ENCODE results near the gene PHIP. TPM values are rescaled to one million over a fixed set of nuclear protein-coding genes. Genes with fewer than 3 reads are reported as not detected.

Gene PHIP
- 51.0 and 53.6 TPM in 2 replicates for total RNA-seq (2021)
- long read RNA-seq, partial matches to known transcripts, result 728 of 854 reads
- long read RNA-seq, other reads (novel, unspliced or antisense), result 126 of 854 reads

DNA sequence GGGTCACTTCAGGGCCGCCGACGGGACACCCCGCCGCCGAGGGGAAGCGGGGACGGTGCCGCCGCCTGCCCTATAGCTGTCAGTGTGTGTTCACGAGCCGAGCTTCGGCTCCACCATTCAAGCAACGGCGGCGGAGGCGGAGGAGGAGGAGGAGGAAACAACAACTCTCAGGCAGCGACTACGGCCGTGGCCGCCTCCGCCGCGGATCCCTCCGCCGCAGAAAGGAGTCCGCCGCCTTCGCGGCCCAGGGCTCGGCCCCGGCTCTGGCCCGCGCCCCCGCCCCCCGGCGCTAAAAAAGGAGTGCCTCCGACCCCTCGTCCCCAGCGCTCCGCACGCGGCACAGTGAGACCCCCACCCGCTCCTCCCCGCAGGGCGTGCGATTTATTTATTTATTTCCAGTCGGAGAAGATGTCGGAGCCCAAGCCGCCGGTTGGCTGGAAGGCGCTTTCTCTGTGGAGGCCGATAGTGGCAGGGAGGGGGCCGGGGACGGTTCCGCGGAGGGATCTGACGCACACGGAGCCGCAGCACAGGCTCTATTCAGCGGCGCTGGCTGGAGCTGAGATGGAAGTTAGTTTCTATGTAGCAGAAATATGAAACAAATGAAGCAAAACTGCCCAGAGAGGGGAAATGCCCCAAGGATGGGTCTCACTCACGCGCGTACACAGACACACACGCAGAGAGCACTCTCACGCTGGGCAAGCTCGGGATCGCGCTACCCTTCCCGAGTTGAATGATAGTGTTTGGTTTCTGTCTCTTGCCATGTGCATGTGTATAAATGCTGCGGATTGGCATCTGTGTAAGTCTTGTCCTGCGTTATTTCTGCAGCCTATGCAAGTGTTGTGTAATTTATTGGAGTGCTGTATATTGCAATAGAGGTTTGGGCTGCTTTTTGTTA, at the start of gene PHIP:
TSS of gene PHIP (minus strand) at position 180 of the 895 bp plus-strand sequence. CDS start 186 bp downstream, outside the sequence.
- no peaks in the 10 kb centered on the region; the same call in 1 of the 2 replicates for H3K4me1 ChIP-seq (ENCODE audit: insufficient read depth, low read length)
- Mint-ChIP-seq H3K4me3 (peak within 1 kb of the TSS; percentile 89 to 94), H3K9me3 (no peaks in the 10 kb centered on the region; a peak in 1 of 5 replicates), H3K27ac (peak within 1 kb of the TSS; percentile 98 to 99 (median 99)), H3K27me3 (ENCODE audit: low read depth) (no peaks in the 10 kb centered on the region), H3K36me3 (ENCODE audit: insufficient read depth in 1 of 3, low read depth in 3 of 3) (peaks cover 6 to 8% (median 6%) of the 10 kb centered on the region in 3 experiments; a peak in 5 of 7 replicates), H3K4me1 (peaks cover 42% of the 10 kb centered on the region in 2 experiments)
- H4K91ac ChIP-seq (ENCODE audit: insufficient read length, low read depth, low read length), result no peak within 1 kb of the TSS
- peak within 1 kb of the TSS; percentile 48 for H3K27ac ChIP-seq (ENCODE audit: insufficient read length, low read depth, low read length)
- peak within 1 kb of the TSS; percentile 97 for H3K9ac ChIP-seq (ENCODE audit: extremely low read depth, insufficient read length, low read length)
- H3K27me3 ChIP-seq (ENCODE audit: insufficient read depth, low read length), result no peaks in the 10 kb centered on the region
- peaks cover 8% of the 10 kb centered on the region for H3K23me2 ChIP-seq (ENCODE audit: insufficient read length, low read depth, low read length, poor library complexity, severe bottlenecking)
- no peak within 1 kb of the TSS for H2BK12ac ChIP-seq (ENCODE audit: insufficient read length, low read depth, low read length)
- H4K5ac ChIP-seq (ENCODE audit: insufficient read length, low read depth, low read length), result peak within 1 kb of the TSS; percentile 67
- H2BK20ac ChIP-seq (ENCODE audit: low read depth, low read length, poor library complexity, severe bottlenecking), result no peak within 1 kb of the TSS
- no peak within 1 kb of the TSS for H2BK15ac ChIP-seq (ENCODE audit: low read depth, low read length)
- H3K23ac ChIP-seq (ENCODE audit: insufficient read length, low read depth, low read length), result no peak within 1 kb of the TSS
- H2BK5ac ChIP-seq (ENCODE audit: insufficient read length, low read length), result peak within 1 kb of the TSS; percentile 61
- no peak within 1 kb of the TSS for H3T11ph ChIP-seq (ENCODE audit: low read length)
- no peak within 1 kb of the TSS for H2AFZ ChIP-seq (ENCODE audit: low read length)
- H3K18ac ChIP-seq (ENCODE audit: insufficient read length, low read depth, low read length), result peak within 1 kb of the TSS; percentile 93
- DNase-seq, result peak; percentile 91
- H2BK120ac ChIP-seq (ENCODE audit: low read depth, low read length, poor library complexity, severe bottlenecking), result no peak within 1 kb of the TSS
- peak within 1 kb of the TSS; percentile 96 for H3K14ac ChIP-seq (ENCODE audit: insufficient read depth, low read length)
- H3K9me3 ChIP-seq (ENCODE audit: control insufficient read depth, low read depth, low read length), result no peaks in the 10 kb centered on the region
- peaks cover 12% of the 10 kb centered on the region; the same call in 1 of the 2 replicates for H3K79me2 ChIP-seq (ENCODE audit: insufficient read depth, low read length)
- H3K4me2 ChIP-seq (ENCODE audit: insufficient read depth, insufficient read length, low read length), result peak within 1 kb of the TSS; percentile 89
- TF ChIP-seq, protein P1, sequence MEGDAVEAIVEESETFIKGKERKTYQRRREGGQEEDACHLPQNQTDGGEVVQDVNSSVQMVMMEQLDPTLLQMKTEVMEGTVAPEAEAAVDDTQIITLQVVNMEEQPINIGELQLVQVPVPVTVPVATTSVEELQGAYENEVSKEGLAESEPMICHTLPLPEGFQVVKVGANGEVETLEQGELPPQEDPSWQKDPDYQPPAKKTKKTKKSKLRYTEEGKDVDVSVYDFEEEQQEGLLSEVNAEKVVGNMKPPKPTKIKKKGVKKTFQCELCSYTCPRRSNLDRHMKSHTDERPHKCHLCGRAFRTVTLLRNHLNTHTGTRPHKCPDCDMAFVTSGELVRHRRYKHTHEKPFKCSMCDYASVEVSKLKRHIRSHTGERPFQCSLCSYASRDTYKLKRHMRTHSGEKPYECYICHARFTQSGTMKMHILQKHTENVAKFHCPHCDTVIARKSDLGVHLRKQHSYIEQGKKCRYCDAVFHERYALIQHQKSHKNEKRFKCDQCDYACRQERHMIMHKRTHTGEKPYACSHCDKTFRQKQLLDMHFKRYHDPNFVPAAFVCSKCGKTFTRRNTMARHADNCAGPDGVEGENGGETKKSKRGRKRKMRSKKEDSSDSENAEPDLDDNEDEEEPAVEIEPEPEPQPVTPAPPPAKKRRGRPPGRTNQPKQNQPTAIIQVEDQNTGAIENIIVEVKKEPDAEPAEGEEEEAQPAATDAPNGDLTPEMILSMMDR (conservative IDR thresholded peaks at IDR 0.05), result no peak
- H3K4ac ChIP-seq (ENCODE audit: low read depth, low read length), result no peak within 1 kb of the TSS; the same call in 1 of the 2 replicates
- H2AK5ac ChIP-seq (ENCODE audit: insufficient read length, low read length), result no peak within 1 kb of the TSS
- H4K8ac ChIP-seq (replicated peaks; ENCODE audit: insufficient read length, low read depth, low read length), result no peak within 1 kb of the TSS
- WGBS (ENCODE audit: extremely low coverage, insufficient read length, low lambda C conversion rate), result no CpG with 5 or more reads among the region's 73 CpGs
- peak within 1 kb of the TSS; percentile 38 for H3K56ac ChIP-seq (ENCODE audit: insufficient read length, low read depth, low read length)
- no peaks in the 10 kb centered on the region for H3K79me1 ChIP-seq (ENCODE audit: insufficient read depth, low read depth, low read length, poor library complexity, severe bottlenecking)
- no peaks in the 10 kb centered on the region for H4K20me1 ChIP-seq (ENCODE audit: control insufficient read depth, insufficient read depth, insufficient read length)

All from H9 (cell line).